H9 (cell line): ENCODE results near the gene CEBPG. TPM values are rescaled to one million over a fixed set of nuclear protein-coding genes. Genes with fewer than 3 reads are reported as not detected.

Experiments used
- DNase-seq: peaks from one replicate; pipeline ENCODE4 v3.0.0-alpha.2; 2017
- H2AFZ ChIP-seq: one replicate; pipeline ENCODE4 v1.6.1; 2013; ENCODE audit warnings: mild to moderate bottlenecking, low read length, control low read depth, moderate library complexity
- H2AK5ac ChIP-seq: 2 replicates; pipeline ENCODE4 v1.6.1; 2013; ENCODE audit warnings: low read length, control low read depth, mixed read lengths; ENCODE audit not compliant: insufficient read length
- H2BK120ac ChIP-seq: one replicate; pipeline ENCODE4 v1.6.1; 2013; ENCODE audit warnings: low read depth, mild to moderate bottlenecking, low read length, control low read depth, inconsistent platforms; ENCODE audit not compliant: poor library complexity, severe bottlenecking
- H2BK12ac ChIP-seq: 2 replicates; pipeline ENCODE4 v1.6.1; 2013; ENCODE audit warnings: low read length, control low read depth, mixed read lengths, low read depth; ENCODE audit not compliant: insufficient read length
- H2BK15ac ChIP-seq: 2 replicates; pipeline ENCODE4 v1.6.1; 2013; ENCODE audit warnings: low read depth, low read length, control low read depth
- H2BK20ac ChIP-seq: one replicate; pipeline ENCODE4 v1.6.1; 2013; ENCODE audit warnings: low read depth, mild to moderate bottlenecking, low read length, control low read depth, inconsistent platforms; ENCODE audit not compliant: poor library complexity, severe bottlenecking
- H2BK5ac ChIP-seq: 2 replicates; pipeline ENCODE4 v1.6.1; 2013; ENCODE audit warnings: low read length, control low read depth, mixed read lengths; ENCODE audit not compliant: insufficient read length
- H3K14ac ChIP-seq: 2 replicates; pipeline ENCODE4 v1.6.1; 2013; ENCODE audit warnings: low read length, control low read depth; ENCODE audit not compliant: insufficient read depth
- H3K18ac ChIP-seq: 2 replicates; pipeline ENCODE4 v1.6.1; 2013; ENCODE audit warnings: low read depth, mild to moderate bottlenecking, mixed read lengths, low read length, control low read depth; ENCODE audit not compliant: insufficient read length
- H3K23ac ChIP-seq: 2 replicates; pipeline ENCODE4 v1.6.1; 2013; ENCODE audit warnings: low read length, control low read depth, mixed read lengths, low read depth; ENCODE audit not compliant: insufficient read length
- H3K23me2 ChIP-seq: 2 replicates; pipeline ENCODE4 v1.6.1; 2013; ENCODE audit warnings: low read depth, mild to moderate bottlenecking, mixed read lengths, low read length, control low read depth; ENCODE audit not compliant: insufficient read length, poor library complexity, severe bottlenecking
- H3K27ac ChIP-seq: 2 replicates; pipeline ENCODE4 v1.5.1; 2013; ENCODE audit warnings: low read length, control low read depth, mixed read lengths, low read depth; ENCODE audit not compliant: insufficient read length
- H3K27me3 ChIP-seq: 2 replicates; pipeline ENCODE4 v1.6.1; 2013; ENCODE audit warnings: low read length, control low read depth, inconsistent platforms; ENCODE audit not compliant: insufficient read depth
- H3K4ac ChIP-seq: 2 replicates; pipeline ENCODE4 v1.6.1; 2013; ENCODE audit warnings: low read depth, mild to moderate bottlenecking, control low read depth, inconsistent platforms, low read length, moderate library complexity
- H3K4me1 ChIP-seq: 2 replicates; pipeline ENCODE4 v1.6.1; 2013; ENCODE audit warnings: low read length, control low read depth, inconsistent platforms; ENCODE audit not compliant: insufficient read depth
- H3K4me2 ChIP-seq: 2 replicates; pipeline ENCODE4 v1.6.1; 2013; ENCODE audit warnings: low read length, control low read depth, mixed read lengths; ENCODE audit not compliant: insufficient read length, insufficient read depth
- H3K56ac ChIP-seq: 2 replicates; pipeline ENCODE4 v1.6.1; 2013; ENCODE audit warnings: low read depth, mild to moderate bottlenecking, mixed read lengths, low read length, control low read depth; ENCODE audit not compliant: insufficient read length
- H3K79me1 ChIP-seq: 2 replicates; pipeline ENCODE4 v1.6.1; 2013; ENCODE audit warnings: low read depth, mild to moderate bottlenecking, moderate library complexity, low read length, control low read depth, inconsistent platforms; ENCODE audit not compliant: insufficient read depth, poor library complexity, severe bottlenecking
- H3K79me2 ChIP-seq: 2 replicates; pipeline ENCODE4 v1.6.1; 2013; ENCODE audit warnings: low read length, control low read depth, inconsistent platforms; ENCODE audit not compliant: insufficient read depth
- H3K9ac ChIP-seq: 2 replicates; pipeline ENCODE4 v1.6.1; 2013; ENCODE audit warnings: low read length, control low read depth, mixed read lengths; ENCODE audit not compliant: insufficient read length; ENCODE audit errors: extremely low read depth
- H3K9me3 ChIP-seq: one replicate; pipeline ENCODE4 v1.6.1; 2013; ENCODE audit warnings: low read depth, low read length, inconsistent platforms; ENCODE audit not compliant: control insufficient read depth
- H3T11ph ChIP-seq: one replicate; pipeline ENCODE4 v1.6.1; 2013; ENCODE audit warnings: mild to moderate bottlenecking, low read length, control low read depth, inconsistent platforms
- H4K20me1 ChIP-seq: one replicate; pipeline ENCODE4 v1.6.1; 2013; ENCODE audit not compliant: control insufficient read depth, insufficient read length, insufficient read depth
- H4K5ac ChIP-seq: 2 replicates; pipeline ENCODE4 v1.6.1; 2013; ENCODE audit warnings: low read depth, mild to moderate bottlenecking, mixed read lengths, low read length, control low read depth; ENCODE audit not compliant: insufficient read length
- H4K8ac ChIP-seq: replicated peaks from 2 replicates; pipeline ENCODE4 v1.6.1; 2013; ENCODE audit warnings: low read length, control low read depth, mixed read lengths, low read depth; ENCODE audit not compliant: insufficient read length
- H4K91ac ChIP-seq: 2 replicates; pipeline ENCODE4 v1.6.1; 2013; ENCODE audit warnings: low read depth, mild to moderate bottlenecking, moderate library complexity, mixed read lengths, low read length, control low read depth; ENCODE audit not compliant: insufficient read length
- H3K27ac Mint-ChIP-seq, 3 experiments: 2 replicates in 2 of 3; 3 replicates in 1 of 3; pipeline ENCODE4 v1.8.0; 2020 to 2021; ENCODE audit warnings: mixed read lengths in 3 of 3, mild to moderate bottlenecking in 1 of 3, moderate library complexity in 1 of 3
- H3K27me3 Mint-ChIP-seq: 2 replicates; pipeline ENCODE4 v1.8.0; 2021; ENCODE audit warnings: low read depth, mild to moderate bottlenecking, moderate library complexity, mixed read lengths
- H3K36me3 Mint-ChIP-seq, 3 experiments: 2 replicates in 2 of 3; 3 replicates in 1 of 3; pipeline ENCODE4 v1.8.0; 2020 to 2021; ENCODE audit warnings: low read depth in 3 of 3, mixed read lengths in 3 of 3; ENCODE audit not compliant: insufficient read depth in 1 of 3
- H3K4me1 Mint-ChIP-seq, 2 experiments: 2 replicates each; pipeline ENCODE4 v1.8.0; 2020; ENCODE audit warnings: mixed read lengths in 2 of 2
- H3K4me3 Mint-ChIP-seq, 2 experiments: 2 replicates in 1 of 2; 3 replicates in 1 of 2; pipeline ENCODE4 v1.8.0; 2020 to 2021; ENCODE audit warnings: mild to moderate bottlenecking in 2 of 2, mixed read lengths in 2 of 2, moderate library complexity in 1 of 2
- H3K9me3 Mint-ChIP-seq, 2 experiments: 2 replicates in 1 of 2; 3 replicates in 1 of 2; pipeline ENCODE4 v1.8.0; 2020; ENCODE audit warnings: mild to moderate bottlenecking in 2 of 2, mixed read lengths in 2 of 2, moderate library complexity in 1 of 2
- CTCF ChIP-seq: fragments of 200-600 bp; sonication (generic); conservative IDR thresholded peaks from 3 replicates; pipeline ENCODE4 v1.8.0; 2021; ENCODE audit warnings: antibody characterized with exemption, mild to moderate bottlenecking
- WGBS: extraction: QIAGEN DNeasy Blood & Tissue Kit; methylation state at CpG from one replicate; pipeline ENCODE4 v1.1.7; 2013; ENCODE audit warnings: missing lambda C conversion rate, low lambda C conversion rate, mixed read lengths; ENCODE audit not compliant: insufficient read length; ENCODE audit errors: extremely low coverage; 5-methylcytosine and 5-hydroxymethylcytosine counted together
- total RNA-seq: library from RNA; stranded (reverse); gene quantifications from 2 replicates; pipeline ENCODE4 v1.2.1, GENCODE V29; 2021

The CEBPG gene
- total RNA-seq, 1 experiment from 2014 or later = 33.7 TPM

GRCh38 chr19:33350538-33351309 lies 22.8 kb upstream of the CEBPG start:
- no peaks in the 10 kb centered on the region for H3K4me1 Mint-ChIP-seq
- no peaks in the 10 kb centered on the region for H3K23me2 ChIP-seq
- DNase-seq = no peak

More at GRCh38 chr19:33350538-33351309, 22.8 kb upstream of the CEBPG start:
- H3K4me3 Mint-ChIP-seq = no peak overlapping the region
- peaks cover 5 to 6% of the 10 kb centered on the region in 2 experiments for H3K9me3 Mint-ChIP-seq
- no peaks in the 10 kb centered on the region for H3K79me1 ChIP-seq
- H3K4me2 ChIP-seq = no peak overlapping the region
- H2BK5ac ChIP-seq = no peak overlapping the region
- peaks cover 7% of the 10 kb centered on the region for H3K27me3 Mint-ChIP-seq
- H3K27ac Mint-ChIP-seq = 0 out of 7 replicates have a peak overlapping the region, but pooled peaks of 1 of the 3 experiments have one; percentile 16
- no peak overlapping the region for H3K18ac ChIP-seq
- H3K14ac ChIP-seq = no peak overlapping the region
- no peak overlapping the region for H3K56ac ChIP-seq
- no peak overlapping the region for H3K4ac ChIP-seq
- no peak overlapping the region for H2BK15ac ChIP-seq
- H3T11ph ChIP-seq = no peak overlapping the region
- no peak overlapping the region for H4K5ac ChIP-seq
- H4K91ac ChIP-seq = no peak overlapping the region
- H3K9me3 ChIP-seq = no peaks in the 10 kb centered on the region
- H2BK120ac ChIP-seq = no peak overlapping the region
- H2AK5ac ChIP-seq = no peak overlapping the region
- H2AFZ ChIP-seq = no peak overlapping the region
- WGBS = no CpG with 5 or more reads among the region's 12 CpGs
- H3K79me2 ChIP-seq = no peaks in the 10 kb centered on the region
- H2BK20ac ChIP-seq = no peak overlapping the region
- H4K8ac ChIP-seq = no peak overlapping the region
- no peaks in the 10 kb centered on the region for H4K20me1 ChIP-seq
- no peaks in the 10 kb centered on the region for H3K27me3 ChIP-seq
- no peak overlapping the region for H3K9ac ChIP-seq
- no peak overlapping the region for H2BK12ac ChIP-seq
- H3K27ac ChIP-seq = no peak overlapping the region
- H3K4me1 ChIP-seq = no peaks in the 10 kb centered on the region
- no peak for TF ChIP-seq CTCF
- no peak overlapping the region for H3K23ac ChIP-seq
- no peaks in the 10 kb centered on the region for H3K36me3 Mint-ChIP-seq
